Measurements from ENCODE around the gene NCKAP5. TPM values are rescaled to one million over a fixed set of nuclear protein-coding genes. Genes with fewer than 3 reads are reported as not detected.

The NCKAP5 gene
- total RNA-seq, 1 donor from 2014 or later: 0.20 TPM

- TF ChIP-seq CTCF (IDR thresholded peaks at IDR 0.05; ENCODE audit: partially characterized antibody, unreplicated experiment): no peak
- no peaks in the 10 kb centered on the region for H3K4me1 Mint-ChIP-seq (ENCODE audit: low read depth, unreplicated experiment)
Measured at GRCh38 chr2:133432778-133433177, 135.5 kb downstream of the NCKAP5 start.

GRCh38 chr2:133431289-133431688 lies 137.0 kb downstream of the NCKAP5 start:
- DNase-seq: no peak
- no peak for TF ChIP-seq CTCF (IDR thresholded peaks at IDR 0.05; ENCODE audit: partially characterized antibody, unreplicated experiment)
- Mint-ChIP-seq H3K4me1 (ENCODE audit: low read depth, unreplicated experiment) (no peaks in the 10 kb centered on the region), H3K27me3 (ENCODE audit: unreplicated experiment) (no peaks in the 10 kb centered on the region), H3K27ac (ENCODE audit: unreplicated experiment) (no peak overlapping the region), H3K9me3 (ENCODE audit: unreplicated experiment) (no peaks in the 10 kb centered on the region), H3K36me3 (ENCODE audit: unreplicated experiment) (no peaks in the 10 kb centered on the region), H3K4me3 (ENCODE audit: unreplicated experiment) (no peak overlapping the region)

More at GRCh38 chr2:133432778-133433177, 135.5 kb downstream of the NCKAP5 start:
- no peak overlapping the region for H3K4me3 Mint-ChIP-seq (ENCODE audit: unreplicated experiment)
- H3K9me3 Mint-ChIP-seq (ENCODE audit: unreplicated experiment): no peaks in the 10 kb centered on the region
- H3K27ac Mint-ChIP-seq (ENCODE audit: unreplicated experiment): no peak overlapping the region
- H3K36me3 Mint-ChIP-seq (ENCODE audit: unreplicated experiment): no peaks in the 10 kb centered on the region
- DNase-seq: no peak
- no peaks in the 10 kb centered on the region for H3K27me3 Mint-ChIP-seq (ENCODE audit: unreplicated experiment)

GRCh38 chr2:133426791-133427190 lies 141.5 kb downstream of the NCKAP5 start:
- DNase-seq: no peak
- no peak overlapping the region for H3K4me3 Mint-ChIP-seq (ENCODE audit: unreplicated experiment)
- no peak for TF ChIP-seq CTCF (IDR thresholded peaks at IDR 0.05; ENCODE audit: partially characterized antibody, unreplicated experiment)
- no peak overlapping the region for H3K27ac Mint-ChIP-seq (ENCODE audit: unreplicated experiment)
- peaks cover 1% of the 10 kb centered on the region for H3K27me3 Mint-ChIP-seq (ENCODE audit: unreplicated experiment)
- H3K36me3 Mint-ChIP-seq (ENCODE audit: unreplicated experiment): no peaks in the 10 kb centered on the region
- peaks cover under 1% of the 10 kb centered on the region for H3K4me1 Mint-ChIP-seq (ENCODE audit: low read depth, unreplicated experiment)
- no peaks in the 10 kb centered on the region for H3K9me3 Mint-ChIP-seq (ENCODE audit: unreplicated experiment)

- no peak for DNase-seq
- Mint-ChIP-seq H3K4me3 (ENCODE audit: unreplicated experiment) (no peak overlapping the region), H3K27ac (ENCODE audit: unreplicated experiment) (no peak overlapping the region), H3K9me3 (ENCODE audit: unreplicated experiment) (no peaks in the 10 kb centered on the region), H3K4me1 (ENCODE audit: low read depth, unreplicated experiment) (peaks cover 3% of the 10 kb centered on the region), H3K27me3 (ENCODE audit: unreplicated experiment) (peaks cover 1% of the 10 kb centered on the region), H3K36me3 (ENCODE audit: unreplicated experiment) (no peaks in the 10 kb centered on the region)
- TF ChIP-seq CTCF (IDR thresholded peaks at IDR 0.05; ENCODE audit: partially characterized antibody, unreplicated experiment): no peak
Measured at GRCh38 chr2:133425612-133426011, 142.7 kb downstream of the NCKAP5 start.

- no peak for TF ChIP-seq CTCF (IDR thresholded peaks at IDR 0.05; ENCODE audit: partially characterized antibody, unreplicated experiment)
- no peak overlapping the region for H3K4me3 Mint-ChIP-seq (ENCODE audit: unreplicated experiment)
Measured at GRCh38 chr2:133424876-133425275, 143.4 kb downstream of the NCKAP5 start.

More at GRCh38 chr2:133424876-133425275, 143.4 kb downstream of the NCKAP5 start:
- no peak for DNase-seq
- no peaks in the 10 kb centered on the region for H3K36me3 Mint-ChIP-seq (ENCODE audit: unreplicated experiment)
- H3K9me3 Mint-ChIP-seq (ENCODE audit: unreplicated experiment): no peaks in the 10 kb centered on the region
- peaks cover 1% of the 10 kb centered on the region for H3K27me3 Mint-ChIP-seq (ENCODE audit: unreplicated experiment)
- H3K4me1 Mint-ChIP-seq (ENCODE audit: low read depth, unreplicated experiment): peaks cover 3% of the 10 kb centered on the region
- no peak overlapping the region for H3K27ac Mint-ChIP-seq (ENCODE audit: unreplicated experiment)
